SK-N-DZ (cell line): Measurements from ENCODE around the gene ARID3C.

Source experiments
- DNase-seq: peaks from one replicate; pipeline ENCODE4 v3.0.0-alpha.2; 2015; ENCODE audit warnings: low spot score

Gene ARID3C

GRCh38 chr9:34627716-34628655 lies 880 bp downstream of the ARID3C start:
- DNase-seq = no peak

GRCh38 chr9:34625186-34625486 lies 3.7 kb downstream of the ARID3C start:
- no peak for DNase-seq

- no peak for DNase-seq
These were observed 4.2 kb downstream of the ARID3C start for GRCh38 chr9:34624475-34625185.

- DNase-seq = no peak
These were observed 5.3 kb downstream of the ARID3C start for GRCh38 chr9:34623374-34624235.

GRCh38 chr9:34620061-34620994 lies 8.5 kb downstream of the ARID3C start, which contains the start of gene DCTN3:
TSS of gene DCTN3 (minus strand) at chr9:34620495. CDS start at chr9:34620464, 31 bp downstream.
- peak; percentile 95 for DNase-seq

GRCh38 chr9:34615132-34615531 lies 13.7 kb downstream of the ARID3C start:
- peak; percentile 81 for DNase-seq

GRCh38 chr9:34612788-34613390 lies 16.0 kb downstream of the ARID3C start:
- peak; percentile 78 for DNase-seq

GRCh38 chr9:34611811-34612787 lies 16.8 kb downstream of the ARID3C start, which contains the start of gene RPP25L:
TSS of gene RPP25L (minus strand) at chr9:34612097. CDS start at chr9:34611296, 801 bp downstream.
- peak; percentile 83 for DNase-seq

- no peak for DNase-seq
These were observed 17.5 kb downstream of the ARID3C start for GRCh38 chr9:34611251-34611810.

GRCh38 chr9:34610434-34611206 lies 18.2 kb downstream of the ARID3C start:
- DNase-seq = no peak

- DNase-seq = no peak
These were observed 21.5 kb downstream of the ARID3C start for GRCh38 chr9:34607331-34607730.

- no peak for DNase-seq
These were observed 22.0 kb downstream of the ARID3C start for GRCh38 chr9:34606905-34607304.

GRCh38 chr9:34606190-34606589 lies 22.7 kb downstream of the ARID3C start:
- no peak for DNase-seq

GRCh38 chr9:34603610-34604231 lies 25.1 kb downstream of the ARID3C start:
- peak; percentile 88 for DNase-seq

- no peak for DNase-seq
These were observed 26.8 kb downstream of the ARID3C start for GRCh38 chr9:34601937-34602573.

- DNase-seq = no peak
These were observed 28.0 kb downstream of the ARID3C start for GRCh38 chr9:34600908-34601307.

- no peak for DNase-seq
These were observed 29.3 kb downstream of the ARID3C start for GRCh38 chr9:34599546-34599945.
